ENCODE data around the gene UGT1A7.
"Not testable (repeated sequence)": the region's sequence is repeated elsewhere in the genome, so short reads cannot be mapped to it uniquely, and the experiment has no call there.

The UGT1A7 gene

DNA sequence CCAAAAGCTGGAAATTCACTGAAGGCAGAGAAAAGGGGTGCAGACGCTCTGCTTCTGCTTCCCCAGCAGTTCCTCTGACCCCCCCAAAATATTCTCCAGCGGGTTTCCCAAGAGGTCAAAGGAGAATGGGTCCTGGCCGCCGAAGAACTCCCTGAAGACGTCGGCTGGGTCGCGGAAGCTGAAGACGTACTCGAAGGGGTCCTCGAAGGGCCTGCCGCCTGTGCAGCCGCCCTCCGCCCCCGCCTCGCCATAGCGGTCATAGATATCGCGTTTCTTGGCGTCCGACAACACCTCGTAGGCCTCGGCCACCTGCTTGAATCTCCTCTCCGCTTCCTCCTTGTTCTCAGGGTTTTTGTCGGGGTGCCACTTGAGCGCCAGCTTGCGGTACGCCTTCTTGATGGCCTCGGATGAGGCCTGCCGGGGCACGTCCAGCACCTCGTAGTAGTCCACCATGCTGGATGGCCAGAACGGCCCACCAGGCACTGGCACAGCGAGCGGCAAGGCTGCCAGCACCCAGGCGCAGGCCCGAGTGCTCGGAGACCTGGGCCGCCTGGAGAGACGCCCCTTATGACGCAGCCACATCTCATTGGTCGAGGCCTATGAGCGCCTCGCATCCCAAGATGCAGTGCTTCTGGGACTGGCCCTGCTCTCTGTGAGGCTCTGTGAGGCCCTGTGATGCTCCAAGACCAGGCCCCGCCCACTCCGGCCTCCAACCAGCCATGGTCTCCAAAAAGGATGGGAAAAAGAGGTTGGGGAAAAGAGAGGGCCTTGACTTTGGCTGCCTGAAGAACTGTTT is 62.0 kb downstream of the UGT1A7 start:
- Histone ChIP-seq H3K4me1 (ENCODE audit: insufficient read depth, low read length, severe bottlenecking) (no peaks in the 10 kb centered on the region), H3K27ac (ENCODE audit: low read depth, low read length, poor library complexity, severe bottlenecking) (no peak overlapping the region), H3K36me3 (ENCODE audit: insufficient read depth, low read length) (no peaks in the 10 kb centered on the region), H3K9me2 (ENCODE audit: low read depth, low read length) (no peaks in the 10 kb centered on the region), H3K9ac (ENCODE audit: low read length) (no peak overlapping the region), H3K4me3 (ENCODE audit: low read depth, low read length, poor library complexity, severe bottlenecking) (no peak overlapping the region), H3K4me2 (ENCODE audit: low read length) (no peak overlapping the region), H3K27me3 (ENCODE audit: insufficient read depth, low read length) (no peaks in the 10 kb centered on the region), H3K9me3 (ENCODE audit: low read length) (no peaks in the 10 kb centered on the region), H2AFZ (ENCODE audit: low read length) (no peak overlapping the region), H4K20me1 (ENCODE audit: insufficient read depth, low read length) (no peaks in the 10 kb centered on the region), H3F3A (ENCODE audit: insufficient read depth, low read length) (no peaks in the 10 kb centered on the region), H3K79me2 (ENCODE audit: insufficient read depth, low read length) (no peaks in the 10 kb centered on the region)
- TF ChIP-seq, protein P1, sequence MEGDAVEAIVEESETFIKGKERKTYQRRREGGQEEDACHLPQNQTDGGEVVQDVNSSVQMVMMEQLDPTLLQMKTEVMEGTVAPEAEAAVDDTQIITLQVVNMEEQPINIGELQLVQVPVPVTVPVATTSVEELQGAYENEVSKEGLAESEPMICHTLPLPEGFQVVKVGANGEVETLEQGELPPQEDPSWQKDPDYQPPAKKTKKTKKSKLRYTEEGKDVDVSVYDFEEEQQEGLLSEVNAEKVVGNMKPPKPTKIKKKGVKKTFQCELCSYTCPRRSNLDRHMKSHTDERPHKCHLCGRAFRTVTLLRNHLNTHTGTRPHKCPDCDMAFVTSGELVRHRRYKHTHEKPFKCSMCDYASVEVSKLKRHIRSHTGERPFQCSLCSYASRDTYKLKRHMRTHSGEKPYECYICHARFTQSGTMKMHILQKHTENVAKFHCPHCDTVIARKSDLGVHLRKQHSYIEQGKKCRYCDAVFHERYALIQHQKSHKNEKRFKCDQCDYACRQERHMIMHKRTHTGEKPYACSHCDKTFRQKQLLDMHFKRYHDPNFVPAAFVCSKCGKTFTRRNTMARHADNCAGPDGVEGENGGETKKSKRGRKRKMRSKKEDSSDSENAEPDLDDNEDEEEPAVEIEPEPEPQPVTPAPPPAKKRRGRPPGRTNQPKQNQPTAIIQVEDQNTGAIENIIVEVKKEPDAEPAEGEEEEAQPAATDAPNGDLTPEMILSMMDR (IDR thresholded peaks at IDR 0.05; ENCODE audit: low read length) = no peak
- no peak for TF ChIP-seq EZH2 (IDR thresholded peaks at IDR 0.05; ENCODE audit: borderline replicate concordance, low read length)

DNA sequence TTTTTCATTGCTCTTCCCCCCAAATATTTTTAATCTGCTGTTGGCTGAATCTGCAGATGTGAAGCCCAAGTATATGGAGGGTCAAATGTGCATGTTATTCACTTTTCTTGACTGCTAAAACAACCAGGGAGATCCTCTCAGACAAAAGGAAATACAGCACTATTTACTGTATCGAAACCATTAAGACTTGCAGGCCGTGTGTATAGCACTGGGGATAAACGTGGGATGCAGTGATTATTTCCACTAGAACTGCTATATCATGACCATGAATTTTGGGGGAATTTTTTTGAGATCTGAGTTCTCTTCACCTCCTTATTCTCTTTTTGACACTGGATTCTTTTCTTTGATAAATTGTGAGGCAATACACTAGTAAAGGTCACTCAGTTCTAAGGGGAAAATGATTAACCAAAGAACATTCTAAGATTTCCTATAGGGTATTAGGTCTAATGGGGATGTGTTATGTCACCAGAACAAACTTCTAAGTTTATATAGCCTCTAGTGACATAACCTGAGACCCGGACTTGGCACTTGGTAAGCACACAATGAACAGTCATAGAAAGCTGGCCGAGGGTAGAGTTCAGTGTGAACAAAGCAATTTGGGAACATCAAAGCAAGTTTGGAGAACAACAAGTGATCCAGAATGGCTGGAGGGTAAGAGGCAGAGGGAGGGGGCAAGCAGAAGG is 63.5 kb downstream of the UGT1A7 start:
- Histone ChIP-seq H3K4me2 (ENCODE audit: low read length) (no peak overlapping the region), H3K4me1 (ENCODE audit: insufficient read depth, low read length, severe bottlenecking) (no peaks in the 10 kb centered on the region), H3K27me3 (ENCODE audit: insufficient read depth, low read length) (no peaks in the 10 kb centered on the region), H3K79me2 (ENCODE audit: insufficient read depth, low read length) (no peaks in the 10 kb centered on the region), H3K9me3 (ENCODE audit: low read length) (no peaks in the 10 kb centered on the region), H4K20me1 (ENCODE audit: insufficient read depth, low read length) (no peaks in the 10 kb centered on the region), H2AFZ (ENCODE audit: low read length) (no peak overlapping the region), H3K27ac (ENCODE audit: low read depth, low read length, poor library complexity, severe bottlenecking) (no peak overlapping the region), H3K4me3 (ENCODE audit: low read depth, low read length, poor library complexity, severe bottlenecking) (no peak overlapping the region), H3K36me3 (ENCODE audit: insufficient read depth, low read length) (no peaks in the 10 kb centered on the region), H3K9ac (ENCODE audit: low read length) (no peak overlapping the region), H3K9me2 (ENCODE audit: low read depth, low read length) (no peaks in the 10 kb centered on the region), H3F3A (ENCODE audit: insufficient read depth, low read length) (no peaks in the 10 kb centered on the region)
- no peak for TF ChIP-seq EZH2 (IDR thresholded peaks at IDR 0.05; ENCODE audit: borderline replicate concordance, low read length)
- TF ChIP-seq, protein P1 (IDR thresholded peaks at IDR 0.05; ENCODE audit: low read length) = no peak

DNA sequence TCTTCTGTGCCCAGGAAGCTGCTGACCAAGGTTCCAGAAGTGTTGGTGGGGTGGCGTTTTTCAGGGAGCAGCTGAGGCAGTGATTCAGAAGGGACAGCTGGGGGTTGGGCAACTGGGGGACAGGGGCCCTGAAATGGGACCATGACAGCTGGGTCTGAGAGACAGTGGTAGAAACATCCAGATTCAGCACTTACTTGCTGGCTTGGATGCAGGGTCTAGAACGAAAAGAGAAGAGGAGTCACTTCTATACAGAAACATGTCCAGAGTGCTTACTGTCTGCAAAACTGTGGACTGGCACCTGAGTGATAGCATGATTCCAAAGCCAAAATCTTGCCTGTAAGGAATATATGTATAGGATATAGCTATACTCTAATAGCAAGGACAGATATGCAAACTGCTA is 64.1 kb downstream of the UGT1A7 start:
- H2AFZ ChIP-seq (ENCODE audit: low read length); H3F3A ChIP-seq (ENCODE audit: insufficient read depth, low read length); H3K9ac ChIP-seq (ENCODE audit: low read length); H3K4me3 ChIP-seq (ENCODE audit: low read depth, low read length, poor library complexity, severe bottlenecking); H3K27me3 ChIP-seq (ENCODE audit: insufficient read depth, low read length); H3K27ac ChIP-seq (ENCODE audit: low read depth, low read length, poor library complexity, severe bottlenecking); H3K36me3 ChIP-seq (ENCODE audit: insufficient read depth, low read length); H3K9me3 ChIP-seq (ENCODE audit: low read length); H3K4me2 ChIP-seq (ENCODE audit: low read length); H4K20me1 ChIP-seq (ENCODE audit: insufficient read depth, low read length); H3K4me1 ChIP-seq (ENCODE audit: insufficient read depth, low read length, severe bottlenecking); H3K9me2 ChIP-seq (ENCODE audit: low read depth, low read length); H3K79me2 ChIP-seq (ENCODE audit: insufficient read depth, low read length): not testable (repeated sequence)
